ENCODE data around the gene TFEC.

Gene TFEC

GRCh38 chr7:115911465-115911864 lies 119.1 kb downstream of the TFEC start:
- no peak for TF ChIP-seq CTCF (IDR thresholded peaks at IDR 0.05)

GRCh38 chr7:115910541-115911164 lies 119.9 kb downstream of the TFEC start:
- TF ChIP-seq CTCF (IDR thresholded peaks at IDR 0.05): peak; percentile 64

GRCh38 chr7:115906731-115907130 lies 123.8 kb downstream of the TFEC start:
- no peak for TF ChIP-seq CTCF (IDR thresholded peaks at IDR 0.05)

- no peak for TF ChIP-seq CTCF (IDR thresholded peaks at IDR 0.05)
Measured at GRCh38 chr7:115889669-115889984, 140.9 kb downstream of the TFEC start.

- no peak for TF ChIP-seq CTCF (IDR thresholded peaks at IDR 0.05)
Measured at GRCh38 chr7:115888981-115889668, 141.4 kb downstream of the TFEC start.

GRCh38 chr7:115885550-115885949 lies 145.0 kb downstream of the TFEC start:
- no peak for TF ChIP-seq CTCF (IDR thresholded peaks at IDR 0.05)

Data from LNCAP (cell line).